Activated T-cell treated with anti-CD3 and anti-CD28 coated beads, Interleukin-2, amount 50 U/mL, for 72 hours (primary cell): ENCODE data around the gene NFIB. TPM values are rescaled to one million over a fixed set of nuclear protein-coding genes. Genes with fewer than 3 reads are reported as not detected.

Experiments used
- ATAC-seq, 2 donors: fragments of 150-1000 bp; cut with Tn5 transposase; replicated peaks in 1 of 2; 2 replicates each; pipeline ENCODE4 v1.10.0; 2021; ENCODE audit warnings: moderate library complexity in 2 of 2, mild to moderate bottlenecking in 1 of 2
- DNase-seq, 2 donors: peaks; one replicate each; pipeline ENCODE4 v3.0.0; 2021 to 2022; ENCODE audit warnings: mixed read lengths in 1 of 2
- H3K27ac Mint-ChIP-seq: one replicate; pipeline ENCODE4 v1.8.0; 2022; ENCODE audit warnings: mild to moderate bottlenecking, moderate library complexity, mixed read lengths
- H3K27me3 Mint-ChIP-seq: one replicate; pipeline ENCODE4 v1.8.0; 2022; ENCODE audit warnings: low read depth, mixed read lengths
- H3K36me3 Mint-ChIP-seq, 2 donors: one replicate each; pipeline ENCODE4 v1.8.0; 2022; ENCODE audit warnings: mixed read lengths in 2 of 2, mild to moderate bottlenecking in 1 of 2; ENCODE audit not compliant: insufficient read depth in 2 of 2
- H3K4me1 Mint-ChIP-seq: one replicate; pipeline ENCODE4 v1.8.0; 2022; ENCODE audit warnings: low read depth, mixed read lengths
- H3K4me3 Mint-ChIP-seq, 2 donors: one replicate each; pipeline ENCODE4 v1.8.0; 2022; ENCODE audit warnings: mild to moderate bottlenecking in 2 of 2, mixed read lengths in 2 of 2, moderate library complexity in 2 of 2
- H3K9me3 Mint-ChIP-seq, 2 donors: one replicate each; pipeline ENCODE4 v1.8.0; 2022; ENCODE audit warnings: mixed read lengths in 2 of 2
- total RNA-seq, 2 donors: library from RNA; stranded (reverse); gene quantifications; one replicate each; pipeline ENCODE4 v1.2.3, GENCODE V29; 2022

The NFIB gene
- total RNA-seq, 2 donors from 2014 or later: not detected

- Mint-ChIP-seq H3K9me3 (peaks cover 0 to 3% of the 10 kb centered on the region in 2 donors), H3K36me3 (no peaks in the 10 kb centered on the region), H3K4me3 (no peak overlapping the region), H3K27ac (no peak overlapping the region), H3K4me1 (no peaks in the 10 kb centered on the region), H3K27me3 (no peaks in the 10 kb centered on the region)
- no peak for DNase-seq
- ATAC-seq: no peak
Observed at GRCh38 chr9:14222149-14222835, 91.6 kb downstream of the NFIB start.

GRCh38 chr9:14221558-14221957 lies 92.4 kb downstream of the NFIB start:
- DNase-seq: no peak
- Mint-ChIP-seq H3K27ac (no peak overlapping the region), H3K36me3 (no peaks in the 10 kb centered on the region), H3K4me3 (no peak overlapping the region), H3K9me3 (peaks cover 0 to 3% of the 10 kb centered on the region in 2 donors), H3K27me3 (no peaks in the 10 kb centered on the region), H3K4me1 (no peaks in the 10 kb centered on the region)
- no peak for ATAC-seq

- Mint-ChIP-seq H3K4me3 (no peak overlapping the region), H3K27me3 (no peaks in the 10 kb centered on the region), H3K36me3 (no peaks in the 10 kb centered on the region), H3K27ac (no peak overlapping the region), H3K4me1 (no peaks in the 10 kb centered on the region), H3K9me3 (peaks cover 0 to 3% of the 10 kb centered on the region in 2 donors)
- DNase-seq (no peak), ATAC-seq (no peak)
Observed at GRCh38 chr9:14221119-14221518, 92.8 kb downstream of the NFIB start.

GRCh38 chr9:14220256-14220655 lies 93.7 kb downstream of the NFIB start:
- Mint-ChIP-seq H3K27me3 (no peaks in the 10 kb centered on the region), H3K4me3 (no peak overlapping the region), H3K36me3 (no peaks in the 10 kb centered on the region), H3K27ac (no peak overlapping the region), H3K4me1 (no peaks in the 10 kb centered on the region), H3K9me3 (peaks cover 0 to 3% of the 10 kb centered on the region in 2 donors)
- ATAC-seq (no peak), DNase-seq (no peak)

- DNase-seq: no peak
- Mint-ChIP-seq H3K27me3 (peaks cover under 1% of the 10 kb centered on the region), H3K4me3 (no peak overlapping the region), H3K36me3 (no peaks in the 10 kb centered on the region), H3K4me1 (no peaks in the 10 kb centered on the region), H3K9me3 (peaks cover 0 to 3% of the 10 kb centered on the region in 2 donors), H3K27ac (no peak overlapping the region)
- ATAC-seq: no peak
Observed at GRCh38 chr9:14219850-14220249, 94.1 kb downstream of the NFIB start.

GRCh38 chr9:14218253-14218652 lies 95.7 kb downstream of the NFIB start:
- peaks cover 13% of the 10 kb centered on the region for H3K27me3 Mint-ChIP-seq
- no peaks in the 10 kb centered on the region for H3K36me3 Mint-ChIP-seq

GRCh38 chr9:14216612-14217194 lies 97.2 kb downstream of the NFIB start:
- Mint-ChIP-seq H3K27ac (no peak overlapping the region), H3K4me3 (no peak overlapping the region), H3K9me3 (peaks cover 0 to 3% of the 10 kb centered on the region in 2 donors), H3K27me3 (peaks cover 13% of the 10 kb centered on the region), H3K36me3 (no peaks in the 10 kb centered on the region), H3K4me1 (peaks cover 5% of the 10 kb centered on the region)
- ATAC-seq: no peak
- no peak for DNase-seq

More at GRCh38 chr9:14218253-14218652, 95.7 kb downstream of the NFIB start:
- ATAC-seq (no peak), DNase-seq (no peak)
- H3K4me3 Mint-ChIP-seq: no peak overlapping the region
- H3K4me1 Mint-ChIP-seq: no peaks in the 10 kb centered on the region
- H3K27ac Mint-ChIP-seq: no peak overlapping the region
- H3K9me3 Mint-ChIP-seq: peaks cover 0 to 3% of the 10 kb centered on the region in 2 donors

GRCh38 chr9:14215614-14216013 lies 98.3 kb downstream of the NFIB start:
- H3K9me3 Mint-ChIP-seq: no peaks in the 10 kb centered on the region
- DNase-seq (no peak), ATAC-seq (no peak)
- no peak overlapping the region for H3K27ac Mint-ChIP-seq
- peaks cover 13% of the 10 kb centered on the region for H3K27me3 Mint-ChIP-seq
- H3K4me1 Mint-ChIP-seq: peaks cover 5% of the 10 kb centered on the region
- H3K4me3 Mint-ChIP-seq: no peak overlapping the region
- no peaks in the 10 kb centered on the region for H3K36me3 Mint-ChIP-seq

GRCh38 chr9:14214693-14215092 lies 99.2 kb downstream of the NFIB start:
- DNase-seq: no peak
- H3K27ac Mint-ChIP-seq: no peak overlapping the region
- peaks cover 5% of the 10 kb centered on the region for H3K4me1 Mint-ChIP-seq
- peaks cover 20% of the 10 kb centered on the region for H3K27me3 Mint-ChIP-seq
- no peaks in the 10 kb centered on the region for H3K9me3 Mint-ChIP-seq
- no peaks in the 10 kb centered on the region for H3K36me3 Mint-ChIP-seq
- no peak for ATAC-seq
- H3K4me3 Mint-ChIP-seq: no peak overlapping the region

- Mint-ChIP-seq H3K9me3 (no peaks in the 10 kb centered on the region), H3K36me3 (no peaks in the 10 kb centered on the region), H3K4me1 (peaks cover 5% of the 10 kb centered on the region), H3K27ac (no peak overlapping the region), H3K27me3 (peaks cover 20% of the 10 kb centered on the region), H3K4me3 (no peak overlapping the region)
- DNase-seq (no peak), ATAC-seq (no peak)
Observed at GRCh38 chr9:14214065-14214684, 99.8 kb downstream of the NFIB start.

- H3K9me3 Mint-ChIP-seq: no peaks in the 10 kb centered on the region
- H3K36me3 Mint-ChIP-seq: no peaks in the 10 kb centered on the region
- peaks cover 5% of the 10 kb centered on the region for H3K4me1 Mint-ChIP-seq
- ATAC-seq (no peak), DNase-seq (no peak)
- H3K4me3 Mint-ChIP-seq: no peak overlapping the region
- H3K27me3 Mint-ChIP-seq: peaks cover 20% of the 10 kb centered on the region
- H3K27ac Mint-ChIP-seq: no peak overlapping the region
Observed at GRCh38 chr9:14213504-14213903, 100.4 kb downstream of the NFIB start.

GRCh38 chr9:14212697-14213420 lies 101.1 kb downstream of the NFIB start:
- H3K27me3 Mint-ChIP-seq: peaks cover 21% of the 10 kb centered on the region
- DNase-seq (no peak), ATAC-seq (no peak)
- no peak overlapping the region for H3K27ac Mint-ChIP-seq
- no peaks in the 10 kb centered on the region for H3K9me3 Mint-ChIP-seq
- no peaks in the 10 kb centered on the region for H3K36me3 Mint-ChIP-seq
- peaks cover 5% of the 10 kb centered on the region for H3K4me1 Mint-ChIP-seq
- no peak overlapping the region for H3K4me3 Mint-ChIP-seq

GRCh38 chr9:14212077-14212476 lies 101.9 kb downstream of the NFIB start:
- no peaks in the 10 kb centered on the region for H3K36me3 Mint-ChIP-seq
- ATAC-seq (no peak), DNase-seq (no peak)
- peaks cover 5% of the 10 kb centered on the region for H3K4me1 Mint-ChIP-seq
- H3K4me3 Mint-ChIP-seq: no peak overlapping the region
- no peaks in the 10 kb centered on the region for H3K9me3 Mint-ChIP-seq
- H3K27me3 Mint-ChIP-seq: peaks cover 28% of the 10 kb centered on the region
- no peak overlapping the region for H3K27ac Mint-ChIP-seq
